Measurements from ENCODE around the gene DDIT3. TPM values are rescaled to one million over a fixed set of nuclear protein-coding genes. Genes with fewer than 3 reads are reported as not detected.

DDIT3 gene
- total RNA-seq, 1 donor from 2014 or later = 42.6 TPM

- Mint-ChIP-seq H3K9me3 (ENCODE audit: unreplicated experiment) (peaks cover 16% of the 10 kb centered on the region), H3K4me3 (ENCODE audit: unreplicated experiment) (peak overlapping the region; percentile 64), H3K27ac (ENCODE audit: unreplicated experiment) (peak overlapping the region; percentile 20), H3K4me1 (ENCODE audit: low read depth, unreplicated experiment) (peaks cover 24% of the 10 kb centered on the region), H3K27me3 (ENCODE audit: low read depth, unreplicated experiment) (peaks cover 48% of the 10 kb centered on the region), H3K36me3 (ENCODE audit: low read depth, unreplicated experiment) (peaks cover 5% of the 10 kb centered on the region)
- Histone ChIP-seq H3K79me2 (ENCODE audit: insufficient read depth, low read length) (no peaks in the 10 kb centered on the region), H4K20me1 (ENCODE audit: insufficient read depth, low read length) (no peaks in the 10 kb centered on the region), H3K9me3 (ENCODE audit: insufficient read depth, low read depth, low read length) (no peaks in the 10 kb centered on the region), H2AFZ (ENCODE audit: low read depth, low read length) (no peak overlapping the region), H3K27me3 (ENCODE audit: insufficient read depth, low read length) (peaks cover 45% of the 10 kb centered on the region), H3K4me2 (ENCODE audit: low read length) (no peak overlapping the region), H3K36me3 (ENCODE audit: insufficient read depth, low read length) (no peaks in the 10 kb centered on the region), H3K27ac (ENCODE audit: low read depth, low read length) (no peak overlapping the region), H3K4me1 (ENCODE audit: insufficient read depth, low read length) (peaks cover 9% of the 10 kb centered on the region), H3K4me3 (ENCODE audit: insufficient read depth, low read depth, low read length) (no peak overlapping the region), H3K9ac (ENCODE audit: low read length) (no peak overlapping the region)
- DNase-seq (ENCODE audit: low read depth) (peak; percentile 35), FAIRE-seq (no peak)
- TF ChIP-seq EZH2 (IDR thresholded peaks at IDR 0.05; ENCODE audit: insufficient read depth, low read length) (no peak), CTCF (IDR thresholded peaks at IDR 0.05; ENCODE audit: insufficient read depth, low read depth, low read length) (no peak)
Measured at GRCh38 chr12:57477710-57478681, 42.3 kb downstream of the DDIT3 start.

GRCh38 chr12:57476993-57477709 lies 43.2 kb downstream of the DDIT3 start:
- Histone ChIP-seq H3K9ac (ENCODE audit: low read length) (no peak overlapping the region), H2AFZ (ENCODE audit: low read depth, low read length) (no peak overlapping the region), H3K27ac (ENCODE audit: low read depth, low read length) (no peak overlapping the region), H3K4me3 (ENCODE audit: insufficient read depth, low read depth, low read length) (no peak overlapping the region), H3K36me3 (ENCODE audit: insufficient read depth, low read length) (no peaks in the 10 kb centered on the region), H4K20me1 (ENCODE audit: insufficient read depth, low read length) (no peaks in the 10 kb centered on the region), H3K4me2 (ENCODE audit: low read length) (no peak overlapping the region), H3K79me2 (ENCODE audit: insufficient read depth, low read length) (no peaks in the 10 kb centered on the region), H3K4me1 (ENCODE audit: insufficient read depth, low read length) (peaks cover 9% of the 10 kb centered on the region), H3K9me3 (ENCODE audit: insufficient read depth, low read depth, low read length) (no peaks in the 10 kb centered on the region), H3K27me3 (ENCODE audit: insufficient read depth, low read length) (peaks cover 53% of the 10 kb centered on the region)
- peaks cover 56% of the 10 kb centered on the region for H3K27me3 Mint-ChIP-seq (ENCODE audit: low read depth, unreplicated experiment)
- DNase-seq (ENCODE audit: low read depth) = no peak
- peak overlapping the region; percentile 45 for H3K4me3 Mint-ChIP-seq (ENCODE audit: unreplicated experiment)
- H3K36me3 Mint-ChIP-seq (ENCODE audit: low read depth, unreplicated experiment) = peaks cover 6% of the 10 kb centered on the region
- peaks cover 16% of the 10 kb centered on the region for H3K9me3 Mint-ChIP-seq (ENCODE audit: unreplicated experiment)
- no peak for FAIRE-seq
- H3K4me1 Mint-ChIP-seq (ENCODE audit: low read depth, unreplicated experiment) = peaks cover 23% of the 10 kb centered on the region
- peak overlapping the region; percentile 34 for H3K27ac Mint-ChIP-seq (ENCODE audit: unreplicated experiment)
- TF ChIP-seq EZH2 (IDR thresholded peaks at IDR 0.05; ENCODE audit: insufficient read depth, low read length) (no peak), CTCF (IDR thresholded peaks at IDR 0.05; ENCODE audit: insufficient read depth, low read depth, low read length) (no peak)

Measured in astrocyte (in vitro differentiated cells and primary cell).